Epithelial cell of proximal tubule (primary cell): ENCODE measurements around the gene CRNKL1. TPM values are rescaled to one million over a fixed set of nuclear protein-coding genes. Genes with fewer than 3 reads are reported as not detected.

Experiments
- DNase-seq: peaks from one replicate; pipeline ENCODE4 v3.0.0-alpha.2; 2011; ENCODE audit warnings: low read depth
- H3K4me3 ChIP-seq: 2 replicates; pipeline ENCODE4 v1.5.1; 2011; ENCODE audit warnings: low read depth, mild to moderate bottlenecking, low read length
- CTCF ChIP-seq: conservative IDR thresholded peaks from 2 replicates; pipeline ENCODE4 v1.5.1; 2012; ENCODE audit warnings: low read depth, mild to moderate bottlenecking, low read length
- total RNA-seq: library from RNA; depleted of rRNA; stranded (reverse); fragments of >200 nt; gene quantifications from 2 replicates; pipeline ENCODE4 v1.2.3, GENCODE V29; 2015

CRNKL1 gene
- total RNA-seq, 1 donor from 2014 or later: 18.7 TPM

GRCh38 chr20:20034486-20034885 is 17.8 kb downstream of the CRNKL1 start:
- no peak overlapping the region for H3K4me3 ChIP-seq
- TF ChIP-seq CTCF: no peak
- no peak for DNase-seq

GRCh38 chr20:20031790-20032189 is 20.5 kb downstream of the CRNKL1 start:
- no peak for TF ChIP-seq CTCF
- no peak overlapping the region for H3K4me3 ChIP-seq
- DNase-seq: no peak

DNA sequence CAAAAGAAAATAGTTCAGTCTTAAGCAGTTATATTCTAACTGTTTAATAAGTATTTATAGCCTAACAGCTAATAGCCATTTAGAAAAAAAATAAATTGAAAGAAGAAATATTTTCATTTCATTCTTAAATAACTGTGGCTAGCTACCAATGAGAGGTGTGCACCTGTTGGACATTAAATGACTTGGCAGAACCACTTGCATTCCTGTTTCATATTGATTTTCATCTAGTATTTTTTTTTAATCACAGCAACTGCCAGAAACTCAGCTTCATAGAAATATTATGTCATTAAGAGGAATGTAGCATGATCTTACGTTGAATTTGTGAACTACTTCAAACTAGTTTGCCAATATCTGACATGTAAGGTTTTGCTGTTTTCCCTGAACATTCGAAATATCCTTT is 25.0 kb downstream of the CRNKL1 start:
- no peak for DNase-seq
- no peak overlapping the region for H3K4me3 ChIP-seq
- no peak for TF ChIP-seq CTCF

DNA sequence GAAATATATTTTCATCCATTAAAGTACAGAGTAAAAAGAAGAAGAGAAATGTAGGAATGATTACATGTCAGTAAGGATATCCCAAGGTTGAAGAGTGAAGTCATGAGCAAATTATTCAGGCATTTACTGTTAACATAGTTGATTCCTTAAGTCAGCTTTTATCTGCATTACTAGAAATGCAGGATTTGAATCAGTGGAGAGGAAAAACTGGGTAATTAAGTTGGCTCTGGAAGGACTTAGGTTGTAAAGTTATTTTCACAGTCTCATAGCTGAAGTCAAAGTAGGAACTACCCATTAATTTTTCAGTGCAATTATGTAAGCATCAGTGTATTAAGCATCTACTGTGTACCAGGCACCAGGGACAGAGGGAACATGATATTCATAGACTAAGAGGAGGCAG is 27.3 kb downstream of the CRNKL1 start:
- no peak for TF ChIP-seq CTCF
- H3K4me3 ChIP-seq: no peak overlapping the region
- peak; percentile 75 for DNase-seq

DNA sequence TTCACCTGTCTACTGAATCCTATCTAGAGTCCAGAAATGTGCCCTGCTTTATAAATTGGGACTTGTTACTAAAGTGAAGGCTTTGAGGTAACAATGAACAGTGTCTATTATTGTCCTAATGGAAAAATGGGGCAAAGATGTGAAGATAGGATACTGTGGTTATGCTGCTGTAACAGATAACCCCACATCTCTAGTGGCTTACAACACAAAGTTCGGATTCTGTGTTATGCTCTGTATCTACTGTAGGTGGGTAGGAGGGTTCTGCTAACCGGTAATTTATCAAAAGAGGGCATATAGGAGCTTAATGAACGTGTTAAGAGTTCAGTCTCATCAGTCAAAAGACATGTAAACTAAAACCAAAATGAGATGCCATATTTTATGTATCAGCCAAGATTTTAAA is 28.9 kb downstream of the CRNKL1 start:
- DNase-seq: no peak
- no peak for TF ChIP-seq CTCF

DNA sequence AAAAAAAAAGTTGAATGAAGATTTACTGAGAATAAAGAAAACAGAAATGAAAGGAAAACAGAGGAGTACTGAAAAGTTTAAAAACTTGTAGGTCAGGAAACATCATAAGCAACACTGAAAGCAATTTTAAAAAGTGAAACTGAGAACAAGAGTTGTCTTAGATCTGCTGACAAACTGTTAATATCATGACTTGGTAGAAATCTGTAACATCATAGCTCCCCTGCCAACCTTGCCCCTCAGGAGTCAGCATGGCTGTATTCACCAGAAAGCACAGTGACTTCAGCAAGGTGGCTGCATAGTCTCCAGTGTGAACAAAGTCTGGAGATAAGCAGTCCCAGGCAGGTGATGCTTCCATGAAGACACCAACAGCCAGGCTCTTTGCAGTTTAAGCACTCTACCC is 29.8 kb downstream of the CRNKL1 start:
- no peak for DNase-seq
- H3K4me3 ChIP-seq: no peak overlapping the region
- no peak for TF ChIP-seq CTCF

More for the DNA sequence above, 28.9 kb downstream of the CRNKL1 start:
- no peak overlapping the region for H3K4me3 ChIP-seq

GRCh38 chr20:20021835-20022234 is 30.4 kb downstream of the CRNKL1 start:
- H3K4me3 ChIP-seq: no peak overlapping the region
- no peak for DNase-seq
- no peak for TF ChIP-seq CTCF
